ENCODE measurements around the gene ITGA4.

Gene ITGA4

DNA sequence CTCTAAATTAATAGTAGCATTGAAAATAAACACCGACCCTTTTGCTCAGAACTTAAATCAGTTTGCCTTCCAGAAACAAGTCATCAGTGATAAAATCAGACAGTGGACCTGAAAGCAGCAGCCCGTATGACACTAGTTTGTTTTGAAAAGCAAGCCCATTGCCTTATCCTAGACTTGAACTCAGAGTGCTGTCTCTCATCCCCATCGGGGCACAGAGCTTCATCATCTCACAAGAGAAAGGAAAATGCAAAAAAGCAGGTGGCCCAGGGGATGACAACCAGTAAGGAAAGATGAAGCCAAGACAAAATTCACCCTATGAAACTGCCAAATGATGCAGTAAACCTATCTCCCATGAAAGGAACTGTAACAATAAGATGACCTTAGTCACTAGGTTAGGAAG, 128.5 kb downstream of the ITGA4 start:
- Histone ChIP-seq H3K4me3 (ENCODE audit: low read length) (no peak overlapping the region), H2AK5ac (ENCODE audit: low read length) (no peak overlapping the region), H3K27ac (ENCODE audit: low read depth, low read length) (no peak overlapping the region), H3K4ac (ENCODE audit: low read depth, low read length) (no peak overlapping the region), H3K9ac (ENCODE audit: low read length) (no peak overlapping the region), H4K8ac (ENCODE audit: low read depth, low read length) (no peak overlapping the region), H2BK120ac (ENCODE audit: low read depth, low read length) (no peak overlapping the region), H3K18ac (ENCODE audit: low read length) (no peak overlapping the region), H3K56ac (ENCODE audit: low read length) (no peak overlapping the region), H3K79me1 (ENCODE audit: low read length) (no peaks in the 10 kb centered on the region), H3K4me2 (ENCODE audit: low read length) (no peak overlapping the region), H3K79me2 (ENCODE audit: control insufficient read depth, insufficient read depth, low read length) (no peaks in the 10 kb centered on the region), H4K5ac (ENCODE audit: low read length) (no peak overlapping the region), H3K36me3 (ENCODE audit: control insufficient read depth, insufficient read depth, low read length) (no peaks in the 10 kb centered on the region), H2BK15ac (replicated peaks; ENCODE audit: low read depth) (no peak overlapping the region), H3K27me3 (ENCODE audit: insufficient read depth, low read length, poor library complexity) (no peaks in the 10 kb centered on the region), H2BK5ac (ENCODE audit: low read length) (no peak overlapping the region), H3K23ac (ENCODE audit: low read length) (no peak overlapping the region), H3K4me1 (ENCODE audit: control insufficient read depth, low read depth, low read length) (no peaks in the 10 kb centered on the region)
- DNase-seq, result no peak
- no CpG with 5 or more reads among the region's 3 CpGs for WGBS (ENCODE audit: extremely low coverage, insufficient coverage, low lambda C conversion rate)
